ENCODE results near the gene DIP2B.
"Not testable (repeated sequence)": the region's sequence is repeated elsewhere in the genome, so short reads cannot be mapped to it uniquely, and the experiment has no call there.

Gene DIP2B

DNA sequence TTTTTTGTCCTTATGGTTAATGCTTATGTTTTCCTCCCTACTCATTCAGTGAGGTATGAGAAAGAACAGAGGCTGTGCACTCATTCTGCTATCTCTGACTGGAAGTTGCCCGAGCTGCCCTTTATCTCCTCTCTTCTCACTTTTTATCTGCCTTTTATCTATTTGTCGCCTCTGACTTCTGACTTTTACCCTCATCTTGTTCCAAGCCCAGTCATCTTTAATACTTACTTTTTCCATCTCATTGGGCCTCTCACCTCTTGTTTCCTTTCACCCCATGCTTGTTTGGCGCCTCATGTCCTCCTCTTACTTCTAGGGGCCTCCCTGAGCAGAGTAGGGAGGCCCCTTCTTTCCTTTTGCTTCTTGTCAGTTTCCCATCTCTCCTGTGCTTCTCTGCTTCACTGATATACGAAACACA lies 50.7 kb downstream of the DIP2B start:
- no peak for DNase-seq

DNA sequence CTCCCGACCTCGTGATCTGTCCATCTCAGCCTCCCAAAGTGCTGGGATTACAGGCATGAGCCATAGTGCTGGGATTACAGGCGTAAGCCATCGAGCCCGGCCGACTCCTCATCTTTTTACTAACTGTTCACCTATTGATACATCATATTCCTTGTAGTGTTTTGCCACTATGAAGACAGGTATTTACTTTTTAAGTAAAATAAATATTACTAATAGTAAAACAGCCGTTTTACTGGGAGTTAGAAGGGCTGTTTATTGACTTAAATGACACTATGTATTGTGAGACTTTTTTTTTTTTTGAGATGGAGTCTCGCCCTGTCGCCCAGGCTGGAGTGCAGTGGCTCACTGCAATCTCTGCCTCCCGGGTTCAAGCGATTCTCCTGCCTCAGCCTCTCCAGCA lies 51.5 kb downstream of the DIP2B start:
- no peak for DNase-seq

DNA sequence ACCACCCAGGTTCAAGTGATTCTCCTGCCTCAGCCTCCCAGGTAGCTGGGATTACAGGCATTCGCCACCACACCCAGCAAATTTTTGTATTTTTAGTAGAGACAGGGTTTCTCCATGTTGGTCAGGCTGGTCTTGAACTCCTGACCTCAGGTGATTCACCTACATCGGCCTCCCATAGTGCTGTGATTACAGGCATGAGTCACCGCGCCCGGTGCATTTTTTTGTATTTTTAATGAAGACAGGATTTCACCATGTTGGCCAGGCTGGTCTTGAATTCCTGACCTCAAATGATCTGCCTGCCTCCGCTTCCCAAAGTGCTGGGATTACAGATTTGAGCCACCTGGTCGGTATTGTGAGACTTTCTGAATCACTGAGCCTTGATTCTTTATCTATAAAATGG lies 52.0 kb downstream of the DIP2B start:
- DNase-seq: not testable (repeated sequence)

DNA sequence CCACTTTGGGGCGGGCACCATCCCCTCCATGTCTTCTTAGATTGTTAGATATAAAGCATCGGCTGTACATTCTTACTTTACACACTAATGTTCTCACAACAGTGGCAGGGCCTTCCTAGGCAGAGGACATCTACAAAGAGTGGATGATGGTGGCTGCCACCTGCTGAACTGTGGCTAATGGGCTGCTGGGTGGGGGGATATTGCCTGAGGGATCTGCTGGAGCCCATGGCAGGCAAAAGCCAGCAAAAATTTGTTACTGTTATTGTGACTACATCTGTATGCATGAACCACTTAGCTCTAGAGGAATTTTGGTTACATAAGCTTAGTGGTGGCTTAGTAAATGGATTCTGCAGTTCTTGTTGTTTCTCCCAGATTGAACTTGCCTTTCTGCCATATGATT lies 52.6 kb downstream of the DIP2B start:
- DNase-seq: no peak

DNA sequence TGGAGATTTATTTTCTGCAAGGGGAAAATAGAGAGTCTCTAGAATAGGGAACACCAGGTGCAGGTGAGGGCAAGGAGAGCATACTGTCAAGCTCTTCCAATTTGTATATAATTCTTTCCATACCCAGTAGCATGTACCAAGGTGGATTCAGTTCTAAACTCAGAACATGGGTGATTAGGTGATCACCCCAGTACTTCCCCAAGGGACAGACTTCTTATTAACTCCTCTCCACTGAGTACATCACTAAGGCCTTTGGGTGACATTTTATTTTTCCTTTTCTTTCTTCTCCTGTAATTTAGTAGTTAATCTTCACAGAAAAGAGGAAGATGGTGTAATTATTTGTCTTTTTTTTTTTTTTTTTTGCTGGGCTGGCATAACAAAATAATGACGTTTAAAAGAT lies 54.2 kb downstream of the DIP2B start:
- DNase-seq: no peak

DNA sequence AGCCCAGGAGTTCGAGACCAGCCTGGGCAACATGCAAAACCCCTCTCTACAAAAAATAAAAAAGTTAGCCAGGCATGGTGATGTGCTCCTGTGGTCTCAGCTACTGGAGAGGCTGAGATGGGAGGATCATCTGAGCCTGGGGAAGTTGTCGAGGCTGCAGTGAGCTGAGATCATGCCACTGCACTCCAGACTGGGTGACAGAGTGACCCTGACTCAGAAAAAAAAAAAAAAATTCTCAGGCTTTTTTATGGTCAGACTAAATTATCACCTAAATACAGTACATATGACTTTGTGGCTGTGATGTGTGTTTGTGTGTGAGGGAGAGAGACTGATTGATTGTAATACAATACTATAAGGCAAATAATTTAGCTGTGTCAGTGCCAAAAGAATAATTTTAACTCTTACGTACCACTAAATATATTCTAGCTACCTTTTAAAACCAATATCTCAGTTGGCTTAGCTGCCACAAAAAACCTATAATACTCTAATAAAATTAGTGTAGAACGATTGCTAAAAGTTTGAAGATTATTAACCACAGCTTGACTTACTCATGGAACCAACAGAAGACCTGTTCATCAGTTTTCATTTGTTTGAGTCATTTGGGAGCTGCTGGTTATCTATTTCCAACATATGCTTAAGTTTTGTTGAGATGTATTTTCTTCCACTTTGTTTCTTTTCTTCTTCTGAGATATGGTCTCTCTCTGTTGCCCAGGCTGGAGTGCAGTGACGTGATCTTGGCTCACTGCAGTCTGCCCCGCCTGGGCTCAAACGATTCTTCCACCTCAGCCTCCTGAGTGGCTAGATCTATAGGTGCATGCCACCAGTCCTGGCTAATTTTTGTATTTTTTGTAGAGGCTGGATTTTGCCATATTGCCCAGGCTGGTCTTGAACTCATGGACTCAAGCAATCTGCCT lies 58.0 kb downstream of the DIP2B start:
- DNase-seq: no peak

DNA sequence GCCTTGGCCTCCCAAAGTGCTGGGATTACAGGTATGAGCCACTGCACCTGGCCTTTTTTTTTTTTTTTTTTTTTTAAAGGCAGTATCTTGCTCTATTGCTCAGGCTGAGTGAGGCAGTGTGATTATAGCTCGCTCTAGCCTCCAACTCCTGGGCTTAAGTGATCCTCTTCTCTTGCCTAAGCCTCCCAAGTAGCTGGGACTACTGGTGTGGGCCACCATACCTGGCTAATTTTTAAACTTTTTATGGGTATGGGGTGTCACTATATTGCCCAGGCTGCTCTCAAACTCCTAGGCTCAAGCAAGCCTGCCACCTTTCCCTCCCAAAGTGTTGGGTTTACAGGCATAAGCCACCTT lies 58.6 kb downstream of the DIP2B start:
- DNase-seq: no peak

DNA sequence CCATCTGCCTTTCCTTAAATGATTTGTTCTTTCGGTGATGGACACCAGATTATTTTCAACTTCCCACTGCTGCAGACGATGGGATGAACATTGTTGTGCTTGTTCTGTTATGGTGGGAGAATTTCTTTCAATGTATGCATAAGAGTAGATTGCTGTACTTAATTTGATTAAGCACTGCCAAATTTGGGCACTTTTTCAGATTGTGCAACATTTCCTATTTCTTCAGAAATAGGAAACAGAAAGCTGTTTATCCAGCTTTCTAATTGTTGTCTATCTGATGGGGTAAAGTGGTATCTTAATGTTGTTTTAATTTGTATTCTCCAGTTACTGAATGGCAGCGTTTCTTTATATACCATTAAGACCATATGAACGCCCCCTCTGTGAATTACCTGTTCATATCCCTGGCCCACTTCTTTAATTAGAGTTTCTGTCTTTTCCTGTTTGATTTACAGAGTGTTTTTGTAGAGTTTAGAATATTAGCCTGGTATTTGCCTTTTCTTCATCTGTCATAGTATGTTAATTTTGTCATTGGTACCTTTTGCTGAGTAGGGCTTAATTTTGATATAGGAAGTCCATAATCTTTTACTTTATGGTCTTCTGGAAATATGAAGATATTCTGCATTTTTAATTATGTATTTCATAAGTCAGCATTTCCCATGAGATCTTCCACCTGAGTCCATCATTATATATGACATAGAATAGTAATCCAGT lies 59.6 kb downstream of the DIP2B start:
- DNase-seq: no peak

DNA sequence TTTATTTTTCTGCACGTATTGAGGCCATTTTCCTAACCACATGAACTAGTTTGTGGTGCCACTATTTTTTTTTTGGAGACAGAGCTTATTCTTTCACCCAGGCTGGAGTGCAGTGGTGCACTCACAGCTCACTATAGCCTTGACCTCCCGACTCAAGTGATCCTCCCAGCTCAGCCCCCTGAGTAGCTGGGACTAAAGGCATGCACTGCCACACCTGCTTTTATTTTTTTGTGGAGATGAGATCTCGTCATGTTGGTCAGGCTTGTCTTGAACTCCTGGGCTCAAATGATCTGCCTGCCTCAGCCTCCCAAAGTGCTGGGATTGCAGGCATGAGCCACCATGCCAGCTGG lies 60.1 kb downstream of the DIP2B start:
- no peak for DNase-seq

DNA sequence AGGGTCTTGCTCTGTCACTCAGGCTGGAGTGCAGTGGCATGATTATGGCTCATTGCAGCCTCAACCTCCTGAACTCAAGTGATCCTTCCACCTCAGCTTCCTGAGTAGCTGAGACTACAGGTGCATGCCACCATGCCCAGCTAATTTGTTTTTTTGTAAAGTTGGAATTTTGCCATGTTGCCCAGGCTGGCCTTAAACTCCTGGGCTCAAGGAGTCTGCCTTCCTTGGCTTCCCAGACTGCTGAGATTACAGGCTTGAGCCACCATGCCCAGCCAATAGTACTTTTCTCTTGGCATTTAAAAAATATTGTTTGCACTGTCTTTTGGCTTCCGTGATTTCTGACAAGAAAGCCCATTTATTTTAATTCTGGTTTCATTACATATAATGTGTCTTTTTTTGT lies 61.3 kb downstream of the DIP2B start:
- peak; percentile 41 for DNase-seq

DNA sequence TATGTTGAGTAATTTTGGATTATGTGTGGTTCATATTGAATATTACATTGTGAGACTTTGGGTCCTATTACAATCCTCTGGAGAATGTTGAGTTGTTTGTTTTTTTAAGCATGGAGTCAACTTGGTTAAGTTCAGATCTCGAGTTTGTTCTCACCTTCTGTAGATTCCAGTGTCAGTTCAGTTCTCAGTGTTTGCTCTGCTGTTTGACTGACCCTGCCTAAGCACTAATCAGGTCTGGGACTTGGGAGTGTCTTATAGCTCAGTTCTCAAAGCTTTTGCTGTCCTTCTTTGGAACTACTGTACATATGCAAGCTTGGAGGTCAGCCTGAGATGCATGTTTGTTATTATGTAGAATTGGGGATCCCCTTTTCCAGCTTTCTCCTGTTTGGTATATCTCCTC lies 63.1 kb downstream of the DIP2B start:
- DNase-seq: no peak

DNA sequence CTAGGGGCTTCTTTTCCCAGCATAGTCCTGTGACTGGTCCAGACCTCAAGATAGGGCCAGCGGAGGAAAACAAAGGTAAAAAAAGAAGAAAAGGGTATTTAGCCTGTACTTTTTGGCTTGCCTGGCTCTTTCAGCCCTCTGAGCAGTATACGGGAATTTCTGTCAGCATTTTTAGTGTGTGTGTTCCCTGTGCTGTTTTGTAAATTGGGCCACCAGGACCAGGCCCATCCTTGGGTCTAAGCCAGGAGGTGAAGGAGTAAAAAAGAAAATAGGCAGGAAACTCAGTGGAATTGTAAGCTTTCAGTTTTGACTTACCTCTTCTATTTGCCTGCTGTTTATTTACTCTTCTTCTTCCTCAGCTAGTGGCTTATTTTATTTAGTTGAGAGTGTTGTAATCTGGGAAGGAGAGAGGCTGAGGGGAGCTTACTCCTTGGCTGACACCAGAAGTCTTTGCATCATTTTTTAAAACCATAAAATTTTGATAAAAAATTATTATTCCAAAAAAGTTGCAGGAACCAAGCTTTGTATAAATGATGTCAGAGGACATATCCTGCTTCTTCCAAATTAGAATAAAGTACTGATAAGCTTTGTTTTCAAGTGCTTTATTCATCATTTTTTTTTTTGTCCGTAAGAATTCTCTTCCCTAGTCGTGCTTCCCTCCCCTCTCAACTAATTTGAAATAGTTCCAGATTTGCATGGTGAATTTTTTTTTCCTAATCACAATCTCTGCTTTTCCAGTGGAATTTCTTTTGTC lies 63.7 kb downstream of the DIP2B start:
- DNase-seq: no peak

DNA sequence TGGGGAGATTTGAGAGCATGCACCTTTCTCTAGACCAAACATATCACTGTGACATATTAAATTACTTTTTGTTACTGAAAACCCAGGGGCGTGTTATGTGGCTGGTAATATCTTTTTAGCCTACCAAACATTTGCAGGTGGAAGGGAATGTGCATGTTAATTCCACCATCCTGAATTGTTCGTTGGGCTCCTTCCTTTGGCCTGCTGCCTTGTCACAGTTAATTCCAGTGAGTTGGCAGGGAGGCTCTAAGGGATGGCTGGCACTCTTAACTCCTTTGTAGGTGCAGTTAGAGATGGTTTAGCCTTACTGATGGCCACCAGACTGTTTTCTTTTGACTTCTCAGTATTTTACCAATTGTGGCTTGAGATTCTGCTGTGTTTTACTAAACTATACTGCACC lies 64.5 kb downstream of the DIP2B start:
- DNase-seq: no peak

DNA sequence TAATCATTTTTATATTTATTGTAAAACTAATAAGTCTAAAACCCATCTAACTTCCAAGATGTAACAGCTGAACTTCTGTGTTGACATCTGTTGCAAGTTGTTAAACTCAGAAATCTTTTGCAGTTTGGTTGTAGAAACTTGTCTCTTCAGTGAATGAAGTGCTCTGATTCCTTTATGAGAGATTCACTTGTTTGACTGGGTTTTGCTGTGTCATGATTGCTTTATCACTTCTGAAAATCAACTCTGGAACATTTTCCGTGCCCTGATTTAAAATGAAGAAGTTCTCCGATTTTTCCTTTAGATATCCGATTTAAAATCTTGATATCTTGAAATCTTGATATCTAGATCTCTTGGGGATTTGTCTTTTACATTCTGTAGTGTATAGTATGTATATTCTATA lies 65.1 kb downstream of the DIP2B start:
- DNase-seq: no peak

DNA sequence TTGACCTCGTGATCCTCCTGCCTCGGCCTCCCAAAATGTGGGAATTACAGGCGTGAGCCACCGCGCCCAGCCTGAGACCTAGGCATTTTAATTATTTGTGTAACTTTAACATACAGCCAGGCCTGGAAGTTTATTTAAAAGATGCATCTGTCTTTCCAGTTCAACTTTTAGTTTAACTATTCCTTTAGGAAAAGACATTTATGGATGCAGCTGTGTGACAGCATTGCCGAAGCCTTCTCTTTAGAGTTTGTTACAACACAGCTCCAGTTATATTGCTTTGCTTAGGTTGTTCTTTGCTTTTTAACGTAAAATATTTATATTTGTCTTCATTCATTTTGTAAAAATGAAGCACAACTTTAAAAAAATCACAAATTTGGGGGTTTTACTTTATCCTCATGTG lies 67.0 kb downstream of the DIP2B start:
- no peak for DNase-seq

DNA sequence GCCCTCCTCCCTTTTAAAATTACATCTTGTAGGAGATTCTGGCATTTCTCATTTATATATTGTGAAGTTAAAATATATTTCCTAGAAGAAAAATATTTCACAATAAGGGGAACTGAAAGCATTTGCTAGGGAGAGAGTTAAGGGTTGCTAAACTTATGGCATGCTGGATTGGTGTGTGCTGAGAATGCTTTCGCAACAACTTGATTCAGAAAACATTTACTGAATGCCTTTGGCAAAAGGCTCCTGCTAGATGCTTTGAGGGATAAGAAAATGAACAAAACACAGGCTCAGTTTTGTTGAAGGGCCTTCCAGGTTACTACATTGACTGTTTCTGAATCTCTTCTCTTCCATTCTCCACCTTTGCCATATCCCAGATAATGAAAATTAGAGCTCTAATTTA lies 67.5 kb downstream of the DIP2B start:
- no peak for DNase-seq

DNA sequence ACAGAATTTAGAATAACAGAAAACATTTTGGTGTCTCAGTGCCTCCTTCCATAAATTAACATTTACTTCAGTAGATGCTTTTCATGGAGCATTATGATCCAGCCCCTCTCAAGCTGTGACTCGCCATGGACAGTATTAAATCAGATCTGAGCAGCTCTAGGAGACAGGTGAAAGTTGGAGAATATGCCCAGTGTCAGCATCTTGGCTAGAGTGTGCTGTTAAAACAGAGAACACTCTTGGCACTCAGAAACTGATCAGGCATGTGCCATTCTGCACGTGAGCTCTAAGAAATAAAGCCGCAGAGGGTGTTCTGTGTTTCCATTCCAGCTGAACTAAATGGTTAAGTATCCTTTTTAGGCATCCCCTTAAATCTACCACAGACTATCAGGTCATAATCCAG lies 68.0 kb downstream of the DIP2B start:
- peak; percentile 66 for DNase-seq

DNA sequence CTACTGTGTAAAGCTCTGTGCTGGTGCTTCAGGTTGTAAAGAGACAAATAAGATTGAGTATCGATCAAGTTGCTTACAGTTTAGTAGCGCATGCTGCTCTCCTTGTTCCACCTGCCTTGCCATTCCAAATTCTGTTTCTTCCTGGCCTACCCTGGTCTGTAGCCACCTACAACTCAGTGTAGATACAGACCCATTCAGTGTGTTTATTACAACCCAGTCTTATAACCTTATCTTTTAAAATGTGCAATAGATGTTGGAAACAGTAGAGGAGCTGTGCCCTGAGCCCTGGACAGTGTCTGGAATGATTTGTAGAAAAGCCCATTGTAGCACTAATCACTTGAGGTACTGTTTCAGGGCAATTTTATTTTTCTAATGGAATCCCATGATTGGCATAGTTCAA lies 68.5 kb downstream of the DIP2B start:
- no peak for DNase-seq

DNA sequence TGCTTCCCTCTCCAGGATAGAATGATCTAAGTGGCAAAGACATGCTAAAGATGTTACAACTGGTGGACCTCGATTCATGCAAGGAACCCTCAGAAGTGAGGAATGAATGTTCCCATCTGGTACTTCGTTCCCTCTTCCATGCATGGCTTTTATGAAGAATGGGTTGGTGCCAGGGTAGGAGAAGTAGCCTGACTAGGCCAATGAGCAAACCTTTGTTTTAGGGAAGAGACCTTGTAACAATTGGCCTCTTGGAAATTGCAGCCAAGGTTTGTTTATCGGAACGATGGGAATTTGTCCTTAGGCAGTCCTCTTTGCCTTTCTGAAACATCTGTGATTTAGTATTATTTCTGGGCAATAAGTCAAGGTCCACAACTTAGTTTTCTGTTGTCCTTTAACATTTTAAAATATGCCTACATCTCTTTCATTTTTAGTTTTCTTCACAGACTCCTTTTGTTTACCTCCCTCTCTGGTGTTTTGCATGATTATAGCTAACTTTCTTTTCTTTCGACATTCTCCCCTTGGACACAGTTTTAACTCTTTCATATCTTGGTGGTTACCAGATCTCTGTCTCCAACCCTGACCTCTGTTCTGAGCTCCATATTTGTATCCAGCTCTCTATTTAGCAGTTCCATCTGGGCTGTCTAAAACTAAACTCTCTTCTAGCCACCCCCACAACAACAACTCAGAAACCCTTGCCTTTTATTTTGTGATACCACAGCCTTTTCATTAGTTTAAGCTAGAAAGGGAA lies 70.0 kb downstream of the DIP2B start:
- no peak for DNase-seq

DNA sequence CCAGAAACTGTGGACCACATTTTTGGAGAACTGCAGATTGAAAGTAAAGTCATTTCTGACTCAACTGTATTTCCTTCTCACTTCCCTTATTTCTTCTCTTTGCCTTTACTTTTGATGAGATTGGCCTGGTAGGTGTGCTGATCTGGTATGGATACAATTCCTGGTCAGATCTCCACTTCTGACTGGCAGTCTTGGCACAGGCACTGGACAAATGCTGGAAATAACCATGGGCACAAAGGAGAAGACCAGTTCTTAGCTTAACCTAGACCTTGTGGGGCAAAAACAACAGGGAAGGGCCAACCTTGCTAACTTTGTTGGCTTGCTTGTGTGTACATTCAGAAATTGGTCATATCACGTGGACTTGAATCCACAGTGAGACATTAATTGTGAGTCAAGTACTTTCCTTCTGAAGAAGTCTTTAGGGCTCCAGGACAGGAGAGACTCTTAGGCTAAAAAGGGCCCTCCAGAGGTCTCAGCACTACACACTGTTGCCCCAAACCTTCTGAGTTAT lies 75.0 kb downstream of the DIP2B start:
- no peak for DNase-seq

DNA sequence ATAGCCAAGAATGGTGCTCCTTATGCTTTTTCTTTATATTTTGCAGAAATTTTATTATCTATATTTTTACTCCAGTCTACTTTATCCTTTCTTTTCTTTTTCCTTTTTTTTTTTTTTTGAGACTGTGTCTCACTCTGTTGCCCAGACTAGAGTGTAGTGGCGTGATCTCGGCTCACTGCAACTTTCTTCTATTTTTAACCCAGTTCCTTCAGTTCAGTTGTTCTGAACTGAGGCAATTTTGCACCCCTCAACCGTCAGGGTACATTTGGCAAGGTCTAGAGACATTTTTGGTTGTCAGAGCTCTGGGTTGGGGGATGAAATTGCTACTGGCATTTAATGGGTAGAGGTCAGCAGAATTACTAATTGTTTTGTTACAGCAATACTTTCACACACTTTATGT lies 75.7 kb downstream of the DIP2B start:
- DNase-seq: no peak

DNA sequence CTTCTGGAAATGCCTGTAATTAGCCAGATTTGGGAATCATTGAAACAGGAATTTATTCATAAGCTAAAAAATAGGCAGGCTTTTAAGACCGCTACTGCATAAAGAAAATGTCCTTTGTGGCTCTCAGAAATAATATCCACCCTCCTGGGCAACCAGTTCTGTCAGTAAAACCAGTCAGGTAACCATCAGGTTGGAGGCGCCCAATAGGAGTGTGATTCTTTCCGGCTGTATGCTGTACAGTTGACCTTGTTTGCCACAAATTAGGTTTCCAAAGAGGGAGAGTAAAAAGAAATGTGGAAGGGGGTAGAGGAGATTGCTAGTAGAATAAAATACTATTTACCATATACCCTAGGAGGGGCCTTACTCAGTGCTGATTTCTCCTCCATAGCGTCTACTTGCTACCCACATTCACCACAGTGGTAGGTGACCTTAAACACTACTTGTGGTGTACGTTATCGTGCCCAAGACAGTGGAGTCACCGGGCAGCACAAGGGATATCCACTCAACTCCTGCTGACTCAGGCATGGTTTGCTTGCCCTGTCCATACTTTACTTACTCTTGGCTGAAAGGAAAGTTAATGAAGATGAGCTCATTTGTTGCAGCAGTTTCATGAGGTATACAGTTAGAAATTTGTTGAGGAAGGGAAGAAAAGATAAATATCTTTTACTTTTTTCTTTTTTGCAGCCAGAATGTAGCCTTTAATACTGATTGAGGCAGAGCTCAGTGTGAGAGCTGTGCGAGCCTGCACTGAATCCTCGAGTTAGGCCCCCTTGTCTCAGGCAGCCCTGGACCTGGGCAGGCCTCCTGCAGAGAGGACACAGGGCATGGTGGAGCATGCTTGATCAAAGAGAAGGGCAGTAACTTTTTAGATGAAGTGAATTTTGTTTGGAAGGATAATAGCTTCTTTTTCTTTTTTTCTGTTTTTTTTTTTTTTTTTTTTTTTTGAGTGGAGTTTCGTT lies 76.7 kb downstream of the DIP2B start:
- no peak for DNase-seq
